Measurements from ENCODE around the gene FRMD4A.

Gene FRMD4A

DNA sequence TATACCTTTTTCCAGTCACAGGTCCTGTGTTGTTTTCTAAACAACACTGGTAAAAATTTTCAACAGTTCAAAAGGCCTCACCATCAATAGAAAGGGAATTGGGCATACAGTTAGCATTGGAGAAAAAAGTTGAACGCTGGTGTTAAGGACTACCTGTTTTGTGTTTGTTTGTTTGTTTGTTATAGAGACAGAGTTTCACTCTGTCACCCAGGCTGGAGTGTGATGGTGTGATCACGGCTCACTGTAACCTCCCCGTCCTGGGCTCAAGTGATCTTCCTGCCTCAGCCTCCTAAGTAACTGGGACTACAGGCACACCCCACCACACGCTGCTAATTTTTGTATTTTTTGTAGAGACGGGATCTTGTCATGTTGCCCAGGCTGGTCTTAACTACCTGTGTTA lies 437.9 kb downstream of the FRMD4A start:
- H3K27me3 Mint-ChIP-seq = peaks cover 80% of the 10 kb centered on the region
- peaks cover 13% of the 10 kb centered on the region for H3K4me1 Mint-ChIP-seq (ENCODE audit: low read depth)
- no peaks in the 10 kb centered on the region for H3K36me3 Mint-ChIP-seq (ENCODE audit: low read depth)
- H3K9me3 Mint-ChIP-seq = no peaks in the 10 kb centered on the region
- H3K4me3 Mint-ChIP-seq = no peak overlapping the region
- no peak overlapping the region for H3K27ac Mint-ChIP-seq
- no peak for DNase-seq

DNA sequence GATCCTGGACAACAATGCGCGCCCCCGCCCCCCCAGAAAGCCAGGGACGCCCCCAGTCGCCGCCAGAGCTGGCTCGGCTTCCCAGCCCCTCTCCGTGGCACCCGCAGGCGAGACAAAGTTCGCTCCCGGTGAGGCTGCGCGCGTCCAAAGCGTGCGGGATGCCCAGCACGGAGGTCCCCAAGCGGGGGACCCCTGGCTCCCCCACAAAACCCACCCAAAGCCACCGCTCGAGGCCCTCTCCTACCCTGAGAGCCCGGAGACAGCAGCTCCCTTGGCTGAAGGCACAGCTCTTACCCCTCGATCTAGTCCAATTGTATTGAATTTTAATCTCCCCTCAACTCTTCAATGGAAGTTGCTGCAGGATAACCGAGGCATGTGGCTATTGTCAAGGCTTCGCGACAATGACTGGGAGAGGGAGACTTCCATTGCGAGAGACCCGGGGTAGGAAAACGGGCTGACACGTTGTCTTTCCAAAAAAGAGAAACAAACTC lies 438.7 kb downstream of the FRMD4A start:
- peaks cover 15% of the 10 kb centered on the region for H3K4me1 Mint-ChIP-seq (ENCODE audit: low read depth)
- H3K27me3 Mint-ChIP-seq = peaks cover 87% of the 10 kb centered on the region
- no peaks in the 10 kb centered on the region for H3K9me3 Mint-ChIP-seq
- H3K27ac Mint-ChIP-seq = no peak overlapping the region
- no peak for DNase-seq
- H3K4me3 Mint-ChIP-seq = peak overlapping the region; percentile 56
- no peaks in the 10 kb centered on the region for H3K36me3 Mint-ChIP-seq (ENCODE audit: low read depth)

DNA sequence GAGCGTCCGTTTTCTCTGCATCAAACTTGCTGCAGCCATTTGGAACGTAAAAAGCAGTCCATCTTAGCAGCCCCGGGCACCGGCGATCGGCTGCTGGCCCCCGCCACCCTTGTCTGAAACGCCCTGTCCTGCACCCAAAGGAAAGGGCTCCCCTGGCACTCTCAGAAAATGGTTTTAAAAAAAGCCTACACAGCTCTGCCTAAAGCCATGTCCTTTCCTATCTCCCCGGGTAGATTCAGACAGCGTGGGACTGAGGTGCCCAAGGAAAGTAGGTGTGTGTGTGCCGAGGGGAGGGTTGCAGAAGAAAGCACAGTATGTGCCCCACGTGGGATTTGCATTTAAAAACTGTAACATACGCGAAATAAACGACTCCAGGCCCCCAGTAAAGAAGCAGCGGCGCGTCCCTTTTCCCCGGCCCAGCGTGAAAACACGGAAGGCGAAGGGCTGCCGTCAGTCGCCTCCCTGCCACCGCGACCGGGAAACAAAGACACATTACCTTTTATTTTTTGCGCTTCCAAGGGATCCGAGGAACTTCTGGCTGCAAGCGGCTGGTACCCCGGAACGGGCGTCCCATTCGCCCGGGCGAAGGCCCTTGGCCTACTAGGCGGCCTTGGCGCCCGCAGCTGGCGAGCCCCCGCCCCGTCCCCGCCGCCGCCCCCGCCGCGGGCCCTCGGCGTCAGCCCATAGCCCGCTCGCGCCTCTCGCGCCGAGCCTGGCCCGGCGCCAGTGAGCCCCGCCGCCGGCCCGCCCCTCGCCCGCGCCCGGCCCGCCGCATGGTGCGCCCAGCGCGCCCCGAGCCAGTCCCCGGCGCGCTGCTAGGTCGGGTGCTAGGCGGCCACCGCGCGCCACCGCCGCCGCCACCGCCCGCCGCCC lies 439.4 kb downstream of the FRMD4A start:
- Mint-ChIP-seq H3K4me1 (ENCODE audit: low read depth) (peaks cover 20% of the 10 kb centered on the region), H3K4me3 (peak overlapping the region; percentile 57), H3K27me3 (peaks cover 92% of the 10 kb centered on the region), H3K9me3 (no peaks in the 10 kb centered on the region), H3K36me3 (ENCODE audit: low read depth) (no peaks in the 10 kb centered on the region), H3K27ac (no peak overlapping the region)
- DNase-seq = peak; percentile 43

DNA sequence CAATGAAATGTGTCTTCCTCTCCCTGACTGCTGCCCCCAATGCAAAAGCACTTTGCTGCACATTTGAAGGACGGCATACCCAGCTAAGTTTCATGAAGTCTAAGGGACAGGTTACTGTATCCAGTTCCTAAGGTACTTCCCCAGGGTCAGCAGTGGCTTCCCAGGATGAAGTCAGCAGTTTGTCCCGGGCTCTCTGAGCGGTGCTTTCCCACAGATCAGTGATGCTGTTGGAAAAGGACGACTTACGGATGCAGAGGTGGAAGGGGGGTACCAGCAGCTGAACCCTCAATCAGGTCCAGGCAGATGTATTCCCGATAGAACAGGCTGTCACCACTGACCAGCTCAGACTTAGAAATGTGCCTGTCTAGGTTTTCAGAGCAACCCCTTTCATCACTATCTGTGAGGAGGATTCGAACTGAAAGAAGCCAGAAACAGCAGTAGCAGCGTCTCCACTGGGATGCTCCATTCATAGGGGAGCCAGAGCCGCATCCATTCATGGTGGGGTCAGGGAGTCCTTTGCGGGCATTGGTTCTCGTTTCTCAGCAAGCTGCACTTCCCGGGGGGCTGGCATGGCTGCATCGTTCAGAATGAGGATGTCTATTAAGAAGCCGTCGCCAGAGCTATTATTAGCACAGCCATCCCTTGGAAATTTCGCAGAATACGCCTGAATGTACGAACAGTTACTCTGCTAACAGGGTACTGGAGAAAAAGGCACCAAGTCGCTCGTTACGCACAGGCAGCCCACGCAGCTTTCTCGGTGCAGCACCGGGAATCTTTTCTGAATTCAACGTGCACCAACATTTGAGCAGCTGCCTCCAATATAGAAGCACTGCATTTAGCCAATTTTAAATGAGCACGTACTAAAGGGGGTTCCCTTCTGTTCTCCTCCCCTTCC lies 440.2 kb downstream of the FRMD4A start:
- Mint-ChIP-seq H3K36me3 (ENCODE audit: low read depth) (no peaks in the 10 kb centered on the region), H3K27me3 (peaks cover 90% of the 10 kb centered on the region), H3K4me3 (peak overlapping the region; percentile 57), H3K9me3 (no peaks in the 10 kb centered on the region), H3K27ac (no peak overlapping the region), H3K4me1 (ENCODE audit: low read depth) (peaks cover 20% of the 10 kb centered on the region)
- DNase-seq = peak; percentile 36

DNA sequence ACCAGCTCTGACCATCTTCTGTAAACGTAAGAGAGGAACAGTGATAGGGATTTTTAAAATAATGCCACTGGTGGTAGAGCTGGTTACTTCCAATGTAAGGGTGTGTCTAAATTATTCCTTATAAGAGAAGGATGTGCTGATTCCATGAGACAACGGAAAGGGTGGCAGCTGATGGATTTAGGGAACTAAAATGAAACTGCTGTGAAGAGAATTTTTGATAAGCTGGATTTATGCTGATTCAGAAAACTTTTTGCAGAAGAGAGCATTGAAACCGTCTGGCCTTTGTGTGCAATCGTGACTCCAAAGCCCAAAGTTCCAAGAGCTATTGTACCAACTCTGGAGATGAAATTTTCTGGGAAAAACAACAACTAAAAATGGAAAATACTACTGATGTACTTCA lies 443.0 kb downstream of the FRMD4A start:
- H3K36me3 Mint-ChIP-seq (ENCODE audit: low read depth) = no peaks in the 10 kb centered on the region
- H3K9me3 Mint-ChIP-seq = no peaks in the 10 kb centered on the region
- peaks cover 77% of the 10 kb centered on the region for H3K27me3 Mint-ChIP-seq
- no peak for DNase-seq
- H3K27ac Mint-ChIP-seq = no peak overlapping the region
- H3K4me3 Mint-ChIP-seq = no peak overlapping the region
- peaks cover 20% of the 10 kb centered on the region for H3K4me1 Mint-ChIP-seq (ENCODE audit: low read depth)

DNA sequence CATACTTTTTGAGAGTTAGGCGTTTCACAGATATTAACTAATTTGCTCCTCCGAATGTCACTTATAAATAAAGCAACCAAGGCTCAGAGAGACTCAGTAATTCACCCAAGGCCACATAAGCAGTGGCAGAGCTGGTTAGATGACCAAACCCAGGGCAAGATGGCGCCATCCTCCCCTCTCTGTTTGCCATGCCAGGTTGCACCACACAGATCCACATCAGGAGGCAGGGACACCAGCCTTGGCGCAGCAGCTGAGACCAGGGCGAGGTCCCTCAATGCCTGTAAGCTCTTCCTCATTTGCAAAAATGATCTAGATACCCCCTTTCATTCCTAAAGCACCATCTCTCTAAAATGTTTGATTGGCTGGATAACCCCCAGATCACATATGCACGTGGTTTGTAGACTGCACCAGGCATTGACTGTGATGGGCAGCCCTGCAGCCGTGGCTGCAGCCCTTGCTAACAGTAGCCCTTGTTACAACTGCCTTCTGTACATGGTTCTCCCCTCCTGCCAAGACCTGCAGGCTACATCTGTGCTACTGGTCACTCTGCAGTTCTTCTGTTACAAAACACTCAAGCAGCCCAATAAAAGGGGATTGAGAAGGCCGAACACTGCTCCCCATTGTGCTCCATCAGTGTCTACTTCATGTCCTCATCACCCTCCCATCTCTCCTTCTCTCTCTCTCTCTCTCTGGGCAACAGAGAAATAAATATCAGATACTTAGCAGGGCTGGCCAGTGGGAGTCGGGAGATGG lies 445.3 kb downstream of the FRMD4A start:
- no peak overlapping the region for H3K4me3 Mint-ChIP-seq
- peaks cover 58% of the 10 kb centered on the region for H3K27me3 Mint-ChIP-seq
- H3K4me1 Mint-ChIP-seq (ENCODE audit: low read depth) = peaks cover 7% of the 10 kb centered on the region
- no peak overlapping the region for H3K27ac Mint-ChIP-seq
- no peak for DNase-seq
- H3K9me3 Mint-ChIP-seq = no peaks in the 10 kb centered on the region
- H3K36me3 Mint-ChIP-seq (ENCODE audit: low read depth) = no peaks in the 10 kb centered on the region

DNA sequence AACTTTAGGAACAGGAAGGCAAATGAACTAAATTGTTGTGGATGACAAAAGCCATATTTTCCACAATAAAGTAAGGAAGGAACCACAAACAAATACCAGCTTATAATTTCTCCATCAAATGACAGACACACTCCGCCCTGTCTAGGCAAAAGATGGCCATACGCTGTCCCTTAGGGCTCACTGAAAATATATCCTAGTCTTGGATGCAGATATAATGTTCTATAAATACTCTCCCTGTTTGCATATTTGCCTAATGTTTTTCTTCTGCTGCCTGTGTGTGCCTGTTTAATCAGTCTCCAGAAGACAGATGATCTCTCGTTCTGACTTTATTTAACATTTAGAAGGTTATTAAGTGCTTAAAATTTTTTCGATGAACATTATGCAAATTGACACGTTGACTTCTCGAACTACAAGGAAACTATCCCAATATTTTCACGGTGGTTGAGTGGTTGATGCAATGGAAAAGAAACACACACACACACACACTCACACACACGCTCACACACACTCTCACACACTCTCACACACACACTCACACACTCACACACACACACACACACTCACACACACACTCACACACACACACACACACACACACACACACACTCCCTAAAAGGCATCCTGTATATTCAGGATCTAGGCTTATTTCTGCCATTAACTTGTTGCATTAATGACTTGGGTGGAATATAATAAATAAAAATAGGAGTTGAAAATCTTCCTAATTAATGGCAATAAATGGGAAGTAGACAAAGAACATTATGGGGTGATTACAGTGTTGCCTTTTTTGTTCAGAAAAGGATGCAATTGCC lies 446.9 kb downstream of the FRMD4A start:
- no peak overlapping the region for H3K4me3 Mint-ChIP-seq

DNA sequence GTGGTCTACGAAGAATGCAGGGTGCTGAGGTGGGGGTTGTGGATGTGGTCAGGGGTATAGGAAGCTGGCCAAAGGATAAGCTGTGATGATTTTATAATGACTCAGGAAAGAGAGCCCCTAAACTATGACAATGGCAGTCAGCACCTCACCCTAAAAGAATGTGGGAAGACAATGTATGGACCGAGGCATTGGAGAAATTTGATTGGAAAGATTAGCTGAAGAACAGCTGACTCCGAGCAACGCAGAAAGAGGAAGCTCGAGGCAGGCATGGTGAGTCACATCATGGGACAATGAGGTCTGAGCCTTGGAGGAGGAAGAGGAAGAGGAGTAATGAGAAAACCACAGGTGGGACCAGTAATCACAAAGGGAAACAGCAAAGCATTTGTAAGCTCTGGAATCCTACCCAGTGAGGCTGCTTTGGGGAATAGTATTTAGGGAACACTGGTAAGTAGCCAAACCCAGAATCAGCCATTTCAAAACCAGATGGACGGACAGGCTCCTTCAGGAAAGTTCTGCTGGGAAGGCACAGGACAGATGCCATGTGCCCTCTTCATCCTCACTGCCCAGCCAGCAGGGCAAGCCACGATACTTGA lies 448.5 kb downstream of the FRMD4A start:
- Mint-ChIP-seq H3K27ac (no peak overlapping the region), H3K9me3 (no peaks in the 10 kb centered on the region), H3K27me3 (peaks cover 27% of the 10 kb centered on the region), H3K4me3 (no peak overlapping the region), H3K36me3 (ENCODE audit: low read depth) (no peaks in the 10 kb centered on the region), H3K4me1 (ENCODE audit: low read depth) (peaks cover 6% of the 10 kb centered on the region)
- no peak for DNase-seq

More for the DNA sequence above, 446.9 kb downstream of the FRMD4A start:
- no peak overlapping the region for H3K27ac Mint-ChIP-seq
- H3K4me1 Mint-ChIP-seq (ENCODE audit: low read depth) = peaks cover 6% of the 10 kb centered on the region
- no peaks in the 10 kb centered on the region for H3K36me3 Mint-ChIP-seq (ENCODE audit: low read depth)
- H3K9me3 Mint-ChIP-seq = no peaks in the 10 kb centered on the region
- peaks cover 42% of the 10 kb centered on the region for H3K27me3 Mint-ChIP-seq
- DNase-seq = no peak

DNA sequence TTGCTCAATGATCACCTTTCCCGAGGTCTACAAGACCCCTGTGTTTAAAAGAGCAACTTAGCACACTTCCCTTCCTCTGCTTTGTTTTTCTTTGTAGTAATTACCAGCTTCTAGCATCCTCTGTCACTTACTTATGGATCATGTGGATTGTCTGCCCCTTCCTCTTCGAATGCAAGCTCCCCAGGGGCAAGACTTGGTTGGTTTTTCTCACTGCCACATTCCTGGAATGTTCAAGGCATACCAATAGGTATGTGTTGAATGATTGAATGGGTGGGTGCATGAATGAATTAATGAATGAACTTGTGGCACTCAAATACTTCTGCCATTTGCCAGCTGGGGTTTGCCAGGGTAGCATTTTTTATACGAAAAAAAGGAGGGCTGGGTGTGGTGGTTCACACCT lies 450.0 kb downstream of the FRMD4A start:
- peaks cover 17% of the 10 kb centered on the region for H3K27me3 Mint-ChIP-seq
- H3K4me1 Mint-ChIP-seq (ENCODE audit: low read depth) = no peaks in the 10 kb centered on the region
- no peaks in the 10 kb centered on the region for H3K9me3 Mint-ChIP-seq
- H3K27ac Mint-ChIP-seq = no peak overlapping the region
- no peak overlapping the region for H3K4me3 Mint-ChIP-seq
- H3K36me3 Mint-ChIP-seq (ENCODE audit: low read depth) = no peaks in the 10 kb centered on the region
- DNase-seq = no peak

DNA sequence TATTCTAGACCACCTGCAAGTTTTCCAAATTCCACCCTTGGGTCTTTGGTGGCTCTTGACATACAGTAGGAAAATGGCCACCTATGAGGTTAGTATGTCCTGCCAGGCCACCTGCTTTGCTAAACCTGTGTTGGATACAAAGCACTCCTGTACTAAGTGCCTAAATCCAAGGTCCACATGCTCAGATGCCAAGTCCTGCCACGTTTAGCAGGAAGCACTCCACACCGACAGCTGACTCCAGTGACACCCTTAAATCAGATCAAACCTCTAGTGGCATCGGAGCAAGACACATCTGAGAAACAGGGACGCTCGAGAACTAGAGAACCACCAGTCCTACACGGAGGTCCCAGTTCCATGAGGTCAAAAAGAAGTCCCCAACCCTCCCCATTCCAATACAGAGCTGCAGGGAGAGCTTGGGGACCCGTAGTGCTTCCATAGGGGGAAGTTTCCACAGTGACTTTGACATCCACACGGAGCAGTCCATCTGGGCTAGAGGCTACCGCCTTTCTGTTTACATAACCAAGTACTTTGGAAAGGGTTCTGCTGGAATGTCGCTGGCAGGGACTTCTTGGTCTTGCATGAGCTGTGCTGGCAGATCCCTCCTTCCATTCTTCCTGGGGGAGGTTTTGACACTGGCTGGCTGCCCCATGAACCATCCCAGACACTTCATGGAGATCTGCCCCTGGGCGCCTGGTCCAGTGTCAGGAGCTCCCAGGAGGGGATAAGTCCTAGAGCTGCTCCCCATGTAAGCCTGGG lies 453.4 kb downstream of the FRMD4A start:
- H3K27me3 Mint-ChIP-seq = no peaks in the 10 kb centered on the region
- peaks cover 5% of the 10 kb centered on the region for H3K4me1 Mint-ChIP-seq (ENCODE audit: low read depth)
- H3K4me3 Mint-ChIP-seq = no peak overlapping the region
- no peak overlapping the region for H3K27ac Mint-ChIP-seq
- no peaks in the 10 kb centered on the region for H3K9me3 Mint-ChIP-seq
- no peak for DNase-seq
- no peaks in the 10 kb centered on the region for H3K36me3 Mint-ChIP-seq (ENCODE audit: low read depth)

DNA sequence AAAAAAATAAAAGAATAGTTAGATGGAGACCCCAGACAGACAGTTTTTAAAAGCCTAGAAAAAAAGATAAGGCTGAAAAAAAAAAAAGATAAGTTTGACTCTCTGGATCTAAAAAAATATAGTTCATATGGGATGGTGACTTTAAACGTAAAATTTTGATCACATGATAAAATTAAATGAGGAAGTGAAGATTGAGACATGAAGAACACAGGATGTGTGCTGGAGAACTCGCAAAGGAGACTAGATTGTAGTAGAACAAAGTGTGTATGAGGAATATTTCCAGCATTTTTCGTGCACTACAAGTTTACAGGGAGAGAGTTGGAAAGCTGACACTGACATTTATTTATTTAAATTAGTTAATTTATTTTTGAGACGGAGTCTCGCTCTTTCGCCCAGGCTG lies 457.5 kb downstream of the FRMD4A start:
- no peaks in the 10 kb centered on the region for H3K27me3 Mint-ChIP-seq
- H3K27ac Mint-ChIP-seq = no peak overlapping the region
- no peaks in the 10 kb centered on the region for H3K9me3 Mint-ChIP-seq
- no peaks in the 10 kb centered on the region for H3K36me3 Mint-ChIP-seq (ENCODE audit: low read depth)
- DNase-seq = no peak
- peaks cover 9% of the 10 kb centered on the region for H3K4me1 Mint-ChIP-seq (ENCODE audit: low read depth)
- no peak overlapping the region for H3K4me3 Mint-ChIP-seq

DNA sequence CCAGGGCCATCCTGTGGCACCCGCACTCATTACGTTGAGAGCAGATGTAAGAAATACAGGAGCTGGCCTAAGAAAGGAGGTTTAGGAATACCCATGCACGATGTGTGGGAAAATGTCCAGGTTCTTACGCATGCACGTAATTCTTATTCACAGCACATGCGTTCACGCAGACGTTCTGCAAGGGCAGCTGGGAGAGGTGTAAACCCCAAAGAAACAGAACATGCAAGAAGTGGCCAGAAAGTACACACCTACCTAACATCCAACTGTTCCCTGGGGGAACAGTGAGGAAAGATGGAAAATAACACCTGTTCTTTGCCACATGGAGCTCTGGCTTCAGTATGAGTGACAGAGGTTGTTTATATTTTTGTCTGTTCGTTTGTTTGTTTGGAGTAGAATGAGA lies 458.3 kb downstream of the FRMD4A start:
- peaks cover 9% of the 10 kb centered on the region for H3K4me1 Mint-ChIP-seq (ENCODE audit: low read depth)
- no peak overlapping the region for H3K27ac Mint-ChIP-seq
- no peak overlapping the region for H3K4me3 Mint-ChIP-seq
- no peaks in the 10 kb centered on the region for H3K36me3 Mint-ChIP-seq (ENCODE audit: low read depth)
- DNase-seq = no peak
- no peaks in the 10 kb centered on the region for H3K27me3 Mint-ChIP-seq
- no peaks in the 10 kb centered on the region for H3K9me3 Mint-ChIP-seq

DNA sequence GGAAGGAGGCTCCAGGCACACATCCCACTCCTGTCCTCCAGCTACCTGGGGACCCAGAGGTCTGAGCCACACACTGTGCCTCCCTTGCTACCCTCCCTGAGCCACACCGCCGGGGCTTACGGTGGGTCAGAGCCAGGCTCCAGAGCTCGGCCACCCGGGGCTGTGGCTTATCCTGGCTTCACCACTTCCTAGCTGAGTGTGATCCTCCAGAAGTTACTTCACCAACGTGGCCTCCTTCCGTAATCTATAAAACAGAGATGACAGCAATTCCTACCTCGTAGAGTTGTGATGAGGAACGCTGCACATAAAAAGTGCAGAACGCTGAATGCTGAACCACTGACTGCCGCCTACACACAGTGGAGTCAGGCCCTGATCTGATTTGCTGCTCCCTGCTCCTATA lies 458.9 kb downstream of the FRMD4A start:
- Mint-ChIP-seq H3K36me3 (ENCODE audit: low read depth) (no peaks in the 10 kb centered on the region), H3K27me3 (no peaks in the 10 kb centered on the region), H3K27ac (no peak overlapping the region), H3K9me3 (no peaks in the 10 kb centered on the region), H3K4me3 (no peak overlapping the region), H3K4me1 (ENCODE audit: low read depth) (peaks cover 9% of the 10 kb centered on the region)
- no peak for DNase-seq

Measured in activated T-cell treated with anti-CD3 and anti-CD28 coated beads, Interleukin-2, amount 50 U/mL, for 24 hours (primary cell).